ENCODE measurements around the gene DPY19L2.
"Not testable (repeated sequence)": the region's sequence is repeated elsewhere in the genome, so short reads cannot be mapped to it uniquely, and the experiment has no call there.

DNA sequence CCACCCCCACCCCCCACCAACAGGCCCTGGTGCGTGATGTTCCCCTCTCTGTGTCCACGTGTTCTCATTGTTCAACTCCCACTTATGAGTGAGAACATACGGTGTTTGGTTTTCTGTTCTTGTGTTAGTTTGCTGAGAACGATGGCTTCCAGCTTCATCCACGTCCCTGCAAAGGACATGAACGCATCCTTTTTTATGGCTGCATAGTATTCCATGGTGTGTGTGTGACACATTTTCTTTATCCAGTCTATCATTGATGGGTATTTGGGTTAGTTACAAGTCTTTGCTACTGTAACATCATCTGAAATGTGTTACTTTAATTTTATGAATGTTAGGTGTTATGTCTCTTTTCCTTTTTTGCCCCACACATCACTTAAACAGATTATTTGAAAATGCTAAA, 109.8 kb downstream of the DPY19L2 start:
- TF ChIP-seq, protein P1, sequence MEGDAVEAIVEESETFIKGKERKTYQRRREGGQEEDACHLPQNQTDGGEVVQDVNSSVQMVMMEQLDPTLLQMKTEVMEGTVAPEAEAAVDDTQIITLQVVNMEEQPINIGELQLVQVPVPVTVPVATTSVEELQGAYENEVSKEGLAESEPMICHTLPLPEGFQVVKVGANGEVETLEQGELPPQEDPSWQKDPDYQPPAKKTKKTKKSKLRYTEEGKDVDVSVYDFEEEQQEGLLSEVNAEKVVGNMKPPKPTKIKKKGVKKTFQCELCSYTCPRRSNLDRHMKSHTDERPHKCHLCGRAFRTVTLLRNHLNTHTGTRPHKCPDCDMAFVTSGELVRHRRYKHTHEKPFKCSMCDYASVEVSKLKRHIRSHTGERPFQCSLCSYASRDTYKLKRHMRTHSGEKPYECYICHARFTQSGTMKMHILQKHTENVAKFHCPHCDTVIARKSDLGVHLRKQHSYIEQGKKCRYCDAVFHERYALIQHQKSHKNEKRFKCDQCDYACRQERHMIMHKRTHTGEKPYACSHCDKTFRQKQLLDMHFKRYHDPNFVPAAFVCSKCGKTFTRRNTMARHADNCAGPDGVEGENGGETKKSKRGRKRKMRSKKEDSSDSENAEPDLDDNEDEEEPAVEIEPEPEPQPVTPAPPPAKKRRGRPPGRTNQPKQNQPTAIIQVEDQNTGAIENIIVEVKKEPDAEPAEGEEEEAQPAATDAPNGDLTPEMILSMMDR (IDR thresholded peaks at IDR 0.05; ENCODE audit: insufficient read depth, low read length, poor library complexity, severe bottlenecking): not testable (repeated sequence)
- TF ChIP-seq EZH2phosphoT487 (conservative IDR thresholded peaks at IDR 0.05; ENCODE audit: low read length): not testable (repeated sequence)
